Inferior parietal cortex (tissue), 1 donor: ENCODE data around the gene STKLD1.
A peak's percentile ranks its signal among the peaks of the same experiment; 100 is the strongest.

Experiments
- DNase-seq: peaks from one replicate; pipeline ENCODE4 v3.0.0-alpha.2; 2016; ENCODE audit errors: extremely low spot score

Gene STKLD1

DNA sequence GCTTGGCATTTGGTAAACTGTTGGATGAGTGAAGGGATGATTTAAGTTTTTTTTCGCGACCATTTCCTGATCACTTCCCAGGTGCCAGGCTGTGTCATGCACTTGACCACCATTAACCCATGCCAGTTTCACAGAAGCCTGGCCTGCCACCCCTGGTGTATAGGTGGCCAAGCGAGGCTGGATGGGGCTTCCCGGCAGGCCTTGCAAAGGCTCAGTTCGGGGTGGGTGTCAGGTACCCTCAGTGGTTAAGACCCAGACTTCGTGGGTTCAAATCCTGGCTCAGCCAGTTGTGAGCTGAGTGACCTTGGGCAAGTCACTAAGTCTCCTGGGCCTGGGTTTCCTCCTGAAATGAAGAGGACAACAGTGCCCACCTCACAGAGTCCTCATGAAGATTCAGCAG, 30.6 kb upstream of the STKLD1 start:
- no peak for DNase-seq

DNA sequence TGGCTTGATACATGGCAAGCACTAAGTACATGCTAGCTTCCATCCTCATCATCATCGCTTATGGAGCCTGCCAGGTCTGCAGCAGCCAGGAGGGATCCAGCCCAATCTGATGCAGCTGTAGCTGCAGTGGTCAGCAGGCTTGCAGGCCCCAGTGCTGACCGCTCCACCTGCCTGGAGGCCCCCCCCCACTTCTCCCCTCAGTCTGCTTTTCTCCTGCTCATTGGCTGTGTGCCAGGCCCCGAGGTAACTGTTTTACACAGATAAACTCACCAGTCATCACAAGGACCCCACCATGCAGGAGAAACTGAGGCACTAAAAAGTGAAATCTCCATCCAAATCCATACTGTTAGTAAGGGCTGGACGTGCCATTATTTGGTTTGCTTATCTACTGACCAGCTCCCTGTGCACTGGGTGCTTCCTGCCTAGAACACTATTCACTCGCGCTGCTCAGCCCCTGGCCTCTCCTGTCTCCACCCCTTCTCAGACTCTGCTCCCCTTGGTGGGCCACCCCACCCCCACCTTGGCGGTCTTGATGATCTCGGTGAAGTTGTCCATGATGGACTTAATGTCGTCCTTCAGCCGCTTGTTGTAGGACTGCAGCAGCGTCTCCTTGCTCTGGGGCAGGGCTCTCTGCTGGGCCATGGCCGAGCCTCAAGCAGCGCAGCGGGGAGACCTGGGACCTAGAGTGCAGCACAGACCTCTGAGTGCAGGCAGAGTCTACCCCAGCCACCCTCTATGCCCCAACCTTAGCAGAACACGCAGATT, 30.0 kb upstream of the STKLD1 start:
- DNase-seq: no peak

DNA sequence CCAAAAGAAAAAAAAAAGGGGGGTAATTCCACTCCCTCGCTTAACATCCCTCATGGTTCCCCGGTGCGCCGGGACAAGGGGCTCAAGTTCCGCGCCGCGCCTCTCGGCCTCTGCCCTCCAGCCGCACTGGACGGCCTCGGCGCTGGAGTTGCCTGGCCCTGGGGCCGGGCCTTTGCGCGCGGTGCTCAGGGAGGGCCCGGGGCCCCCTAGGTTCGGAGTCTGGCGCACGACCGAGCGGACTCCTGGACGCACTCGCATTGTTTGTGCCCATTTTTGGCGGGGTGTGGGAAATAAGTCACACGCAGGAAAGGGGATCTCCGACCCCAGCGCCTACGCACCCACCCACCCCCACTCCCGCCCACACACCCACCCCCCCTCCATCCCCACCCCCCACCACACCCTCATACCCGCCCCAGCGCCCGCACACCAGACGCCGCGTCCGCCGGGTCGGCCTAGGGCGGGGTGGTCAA, 28.6 kb upstream of the STKLD1 start:
- no peak for DNase-seq

DNA sequence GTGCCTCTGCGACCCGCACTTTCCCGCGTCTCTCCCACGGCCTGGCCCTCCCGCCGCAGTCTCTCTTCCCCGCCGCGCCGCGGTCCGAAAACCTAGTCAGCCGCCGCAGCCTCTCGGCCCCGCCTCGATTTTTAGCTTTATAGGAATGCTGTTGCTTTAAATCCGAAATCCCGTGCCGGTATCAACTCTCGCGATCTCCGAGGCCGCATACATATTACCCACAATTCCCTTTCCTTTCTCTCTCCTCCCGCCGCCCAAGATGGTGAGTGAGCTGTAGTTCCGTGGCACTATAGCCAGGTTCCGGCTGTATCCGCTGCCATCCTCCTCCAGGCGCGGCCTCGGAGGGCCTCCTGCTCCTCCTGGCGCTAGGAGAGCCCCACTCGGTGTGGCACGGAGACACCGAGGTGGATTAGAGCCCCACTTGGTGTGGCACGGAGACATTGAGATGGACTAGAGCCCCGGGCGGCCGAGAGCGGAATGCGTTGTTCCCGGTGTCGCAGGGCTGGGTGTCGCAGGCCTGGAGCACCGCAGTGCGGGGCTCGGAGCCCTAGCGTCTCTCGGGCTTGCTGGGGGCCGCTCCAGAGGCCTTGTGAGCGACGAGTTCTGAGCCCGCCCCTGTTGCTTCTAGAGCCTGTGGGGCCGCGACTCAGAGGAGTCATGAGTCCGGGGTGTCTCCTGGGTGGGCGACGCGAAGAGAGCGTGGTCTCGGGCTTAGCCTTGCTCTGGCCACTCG, 28.0 kb upstream of the STKLD1 start, which contains the start of the genes MED22 and RPL7A:
TSS of gene MED22 (minus strand) at position 147 of the 733 bp plus-strand sequence. CDS start 1,469 bp downstream, outside the sequence.
TSS of gene RPL7A (plus strand) at position 234 of the 733 bp plus-strand sequence. CDS start at position 260, 26 bp downstream.
- peak; percentile 96 for DNase-seq

DNA sequence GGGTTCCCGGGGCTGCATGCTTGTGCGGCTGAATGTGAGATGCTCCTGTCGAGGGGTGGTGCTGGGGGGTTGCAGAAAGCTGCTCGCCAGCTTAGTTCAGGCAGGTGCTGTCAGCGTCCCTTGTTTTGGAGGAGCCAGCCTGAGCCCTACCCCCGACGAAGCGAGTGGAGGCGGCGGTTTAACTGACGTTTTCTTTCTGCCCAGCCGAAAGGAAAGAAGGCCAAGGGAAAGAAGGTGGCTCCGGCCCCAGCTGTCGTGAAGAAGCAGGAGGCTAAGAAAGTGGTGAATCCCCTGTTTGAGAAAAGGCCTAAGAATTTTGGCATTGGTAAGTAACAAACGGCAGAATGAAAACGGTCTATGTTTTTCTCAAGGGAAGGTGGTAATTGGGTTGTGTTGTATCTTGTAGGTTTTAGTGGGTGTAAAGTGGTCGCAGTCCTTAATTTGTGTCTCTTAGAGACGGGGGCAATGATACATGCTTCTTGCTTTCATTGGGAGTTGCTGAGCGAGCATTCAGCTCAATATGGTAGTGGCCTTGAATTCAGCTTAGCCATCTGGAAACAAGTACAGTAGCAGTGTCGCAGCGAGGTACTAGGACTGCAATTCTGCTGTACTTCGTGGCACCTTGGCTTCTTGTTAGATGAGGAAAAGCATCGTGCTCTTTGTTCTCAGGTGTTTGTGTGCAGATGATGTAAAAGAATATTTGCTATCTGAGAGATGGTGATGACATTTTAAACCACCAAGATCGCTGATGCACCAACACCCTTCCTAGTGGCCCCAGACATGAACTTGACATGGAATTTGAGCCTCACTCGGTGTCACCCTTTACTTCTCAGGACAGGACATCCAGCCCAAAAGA, 27.2 kb upstream of the STKLD1 start:
- DNase-seq: no peak

DNA sequence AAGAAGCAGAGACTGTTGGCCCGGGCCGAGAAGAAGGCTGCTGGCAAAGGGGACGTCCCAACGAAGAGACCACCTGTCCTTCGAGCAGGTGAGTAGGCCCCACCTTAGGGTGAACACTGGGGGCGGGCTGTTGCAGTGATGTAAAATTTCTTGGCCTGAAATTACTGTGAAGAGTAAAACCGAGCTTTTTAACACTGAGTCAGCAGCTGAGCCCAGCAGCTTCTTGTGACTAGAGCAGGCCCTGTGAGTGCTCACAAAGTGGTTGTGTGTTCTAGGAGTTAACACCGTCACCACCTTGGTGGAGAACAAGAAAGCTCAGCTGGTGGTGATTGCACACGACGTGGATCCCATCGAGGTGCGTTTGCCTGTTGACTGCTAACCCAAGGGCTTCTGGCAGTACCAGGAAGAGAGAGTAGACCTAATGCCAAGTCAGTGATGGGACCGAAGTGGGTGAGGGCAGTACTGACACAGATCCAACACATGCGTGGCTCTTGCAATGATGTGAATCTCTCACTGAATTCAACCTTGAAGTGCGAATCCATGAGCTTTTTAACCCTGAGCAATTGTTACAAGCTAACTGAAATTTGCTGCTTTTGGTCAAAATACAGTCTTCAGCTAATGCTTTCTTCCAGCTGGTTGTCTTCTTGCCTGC, 26.1 kb upstream of the STKLD1 start:
- no peak for DNase-seq

DNA sequence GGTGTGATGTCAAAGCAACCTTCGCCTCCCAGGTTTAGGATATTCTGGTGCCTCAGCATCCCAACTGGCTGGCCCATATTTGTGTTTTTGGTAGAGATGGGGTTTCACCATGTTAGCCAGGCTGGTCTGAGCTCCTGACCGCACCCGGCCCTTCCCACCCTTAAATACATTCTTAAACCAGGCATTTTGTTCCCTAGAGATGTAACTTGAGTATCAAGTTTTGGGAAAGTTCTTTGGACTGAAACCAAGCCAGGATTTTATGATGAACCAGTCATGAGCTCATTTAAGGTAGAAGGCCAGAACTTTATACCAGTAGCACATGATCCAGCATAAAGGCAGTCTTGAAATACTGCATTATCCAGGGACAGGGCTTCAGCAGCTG, 24.6 kb upstream of the STKLD1 start:
- no peak for DNase-seq

DNA sequence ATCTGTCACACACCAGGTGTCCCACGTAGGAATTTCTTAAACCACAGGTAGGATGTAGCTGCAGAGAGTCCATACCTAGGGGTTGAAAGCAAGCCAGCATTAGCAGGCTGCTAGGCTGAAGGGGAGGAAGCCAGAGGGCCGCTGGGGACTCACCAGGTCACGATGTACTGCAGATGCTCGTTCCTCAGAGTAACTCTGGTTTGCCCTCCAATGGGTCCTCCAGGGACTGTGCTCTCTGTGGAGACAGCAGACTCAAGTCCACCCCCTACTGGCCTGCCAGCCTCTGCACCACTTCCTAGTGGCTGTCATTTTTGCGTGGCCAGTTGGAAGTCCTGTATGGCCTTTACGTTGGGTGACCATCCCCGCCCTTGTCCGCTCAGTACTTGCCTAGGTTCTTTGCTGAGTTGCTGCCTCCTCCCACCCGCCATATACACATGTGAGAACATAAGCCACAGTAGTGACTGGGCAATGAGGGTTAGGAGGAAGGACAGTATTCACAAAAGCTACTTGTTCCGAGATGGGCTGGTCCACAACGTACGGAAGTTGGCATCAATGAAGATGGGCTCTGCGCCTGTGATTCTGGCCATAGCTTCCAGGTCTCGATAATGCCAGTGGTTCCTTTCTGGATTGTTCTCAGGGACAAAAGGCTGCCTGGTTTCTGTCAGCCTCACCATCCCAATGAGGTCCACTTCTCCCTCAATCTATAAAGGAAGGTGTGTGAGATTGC, 24.1 kb upstream of the STKLD1 start:
- no peak for DNase-seq

DNA sequence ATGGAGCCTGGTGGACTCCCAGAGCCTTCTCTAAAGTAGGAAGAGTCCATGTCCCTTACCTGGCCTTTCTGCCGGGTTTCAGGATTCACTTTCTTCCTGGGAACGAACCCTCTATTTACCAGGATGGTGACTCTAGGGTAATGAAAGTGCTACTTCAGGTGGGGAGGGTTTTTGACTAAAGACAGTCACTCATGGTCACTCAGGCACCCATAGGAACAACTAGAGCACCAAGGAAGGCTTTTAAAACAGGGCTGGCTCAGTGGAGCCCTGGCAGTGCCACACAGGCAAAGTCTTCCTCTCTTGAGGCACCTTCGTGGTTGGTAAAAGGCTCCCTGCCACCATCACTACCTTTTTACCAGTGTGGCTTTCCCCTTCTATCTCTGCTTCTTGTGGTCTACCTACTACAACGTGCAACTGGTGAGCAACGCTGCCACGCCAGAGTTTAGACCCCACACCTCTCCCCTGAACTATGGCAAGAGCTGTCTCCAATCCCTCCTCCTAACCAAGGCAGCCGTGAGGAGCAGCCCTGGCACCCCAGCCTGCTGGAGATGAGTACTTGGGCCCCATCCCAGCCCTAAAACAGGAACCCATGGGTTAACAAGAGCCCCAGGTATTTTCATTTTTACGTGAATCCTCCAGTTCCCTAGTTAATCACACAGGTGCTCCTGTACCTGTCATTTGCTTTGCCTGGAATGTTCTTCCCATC, 23.4 kb upstream of the STKLD1 start:
- DNase-seq: no peak

DNA sequence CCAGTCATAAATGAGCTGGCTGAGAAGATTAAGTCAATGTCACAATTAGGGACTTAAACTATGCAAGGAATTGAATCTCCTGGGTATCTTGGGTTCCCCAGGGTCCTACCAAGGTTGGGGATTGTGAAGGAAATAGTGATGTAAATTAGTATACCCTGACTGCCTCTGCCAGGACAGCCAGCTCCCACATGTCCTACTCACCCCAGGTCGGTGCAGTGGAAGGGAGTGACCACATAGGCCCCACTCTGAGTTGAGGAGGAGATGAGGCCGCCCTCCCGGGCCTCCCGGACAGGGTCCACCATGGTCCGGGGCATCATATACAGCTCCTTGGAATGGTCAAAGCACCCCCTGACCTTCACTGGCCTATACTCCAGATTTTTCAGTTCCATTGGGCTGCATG, 22.6 kb upstream of the STKLD1 start:
- no peak for DNase-seq

DNA sequence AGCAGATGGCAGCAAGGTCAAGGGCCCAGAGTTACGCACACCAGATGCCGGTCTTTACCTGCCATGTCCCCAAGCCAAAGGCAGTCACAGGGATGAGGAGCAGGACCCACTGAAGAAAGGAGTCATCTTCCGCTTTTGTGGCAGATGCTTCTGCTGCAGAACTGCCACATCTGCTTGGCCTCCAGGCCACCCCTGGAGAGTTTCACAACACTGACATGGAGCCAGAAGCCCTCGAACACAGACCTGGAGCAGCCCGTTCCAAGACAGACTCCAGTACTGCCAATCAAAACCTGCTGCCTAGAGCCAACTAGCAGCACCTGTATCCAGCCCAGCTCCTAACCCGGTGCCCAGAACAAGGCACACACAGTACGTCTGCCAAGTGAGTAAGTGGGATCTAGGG, 21.4 kb upstream of the STKLD1 start:
- DNase-seq: no peak

DNA sequence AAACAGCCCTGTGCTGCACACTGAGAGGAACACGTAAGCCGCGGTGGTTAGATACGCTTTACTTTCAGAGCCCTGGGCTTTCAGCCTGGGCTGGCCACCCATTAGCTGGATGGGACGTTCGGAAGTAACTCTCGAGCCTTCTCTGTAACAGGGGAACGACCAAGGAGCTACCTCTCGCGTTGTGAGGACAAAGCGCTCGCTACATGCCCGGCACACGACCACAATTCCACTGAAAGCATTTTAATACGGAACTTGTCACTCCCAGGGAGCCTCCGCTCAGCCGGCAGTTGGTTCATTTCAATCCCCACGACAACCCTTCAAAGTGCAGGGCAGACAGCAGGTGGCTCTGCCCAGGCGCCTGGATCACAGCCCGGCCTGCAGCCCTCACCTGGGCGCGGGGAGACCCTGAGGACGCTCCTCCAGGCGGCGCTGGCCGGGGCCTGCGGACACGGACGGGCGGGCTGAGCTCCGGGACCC, 20.2 kb upstream of the STKLD1 start:
- no peak for DNase-seq

DNA sequence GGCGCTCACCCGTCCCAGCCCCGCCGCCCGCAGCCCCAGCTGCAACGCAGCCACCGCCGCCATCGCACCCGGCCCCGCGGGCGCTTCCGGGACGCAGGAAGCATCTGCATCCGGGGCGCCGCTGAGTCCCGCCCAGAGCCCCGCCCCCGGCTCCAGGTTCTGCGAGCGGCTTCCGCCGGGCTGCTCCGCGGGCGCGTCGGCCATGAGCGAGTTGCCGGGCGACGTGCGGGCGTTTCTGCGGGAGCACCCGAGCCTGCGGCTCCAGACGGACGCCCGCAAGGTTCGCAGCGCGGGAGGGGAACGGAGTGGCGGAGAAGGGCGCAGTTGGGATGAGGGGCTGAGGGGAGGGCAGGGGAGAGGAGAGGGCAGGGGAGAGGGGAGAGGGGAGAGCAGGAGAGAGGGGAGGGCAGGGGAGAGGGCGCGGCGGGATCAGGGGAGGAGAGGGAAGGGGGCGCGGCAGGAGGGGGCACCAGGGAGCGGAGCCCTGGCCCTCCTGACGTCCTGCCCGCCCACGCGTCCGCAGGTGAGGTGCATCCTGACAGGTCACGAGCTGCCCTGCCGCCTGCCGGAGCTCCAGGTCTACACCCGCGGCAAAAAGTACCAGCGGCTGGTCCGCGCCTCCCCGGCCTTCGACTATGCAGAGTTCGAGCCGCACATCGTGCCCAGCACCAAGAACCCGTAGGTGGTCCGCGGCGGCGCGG, 19.6 kb upstream of the STKLD1 start, which contains the start of the genes SURF1 and SURF2:
TSS of gene SURF1 (minus strand) at position 97 of the 701 bp plus-strand sequence. CDS start at position 63, 34 bp downstream.
TSS of gene SURF2 (plus strand) at position 160 of the 701 bp plus-strand sequence. CDS start at position 203, 43 bp downstream.
- peak; percentile 78 for DNase-seq

DNA sequence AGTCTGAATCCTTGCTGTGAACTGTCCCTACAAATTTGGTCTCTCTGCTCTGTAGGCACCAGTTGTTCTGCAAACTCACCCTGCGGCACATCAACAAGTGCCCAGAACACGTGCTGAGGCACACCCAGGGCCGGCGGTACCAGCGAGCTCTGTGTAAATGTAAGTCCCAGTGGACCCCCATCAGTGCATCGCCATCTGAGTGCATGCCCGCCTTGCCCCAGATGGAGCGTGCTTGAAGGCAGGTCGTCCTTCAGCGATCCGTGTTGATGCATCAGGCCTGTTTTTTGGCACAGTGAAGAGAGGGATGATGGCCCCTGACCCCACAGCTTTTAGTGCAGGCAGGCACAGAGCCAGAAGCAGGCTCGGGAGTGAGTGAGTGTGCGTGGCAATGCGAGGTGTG, 18.5 kb upstream of the STKLD1 start:
- no peak for DNase-seq

DNA sequence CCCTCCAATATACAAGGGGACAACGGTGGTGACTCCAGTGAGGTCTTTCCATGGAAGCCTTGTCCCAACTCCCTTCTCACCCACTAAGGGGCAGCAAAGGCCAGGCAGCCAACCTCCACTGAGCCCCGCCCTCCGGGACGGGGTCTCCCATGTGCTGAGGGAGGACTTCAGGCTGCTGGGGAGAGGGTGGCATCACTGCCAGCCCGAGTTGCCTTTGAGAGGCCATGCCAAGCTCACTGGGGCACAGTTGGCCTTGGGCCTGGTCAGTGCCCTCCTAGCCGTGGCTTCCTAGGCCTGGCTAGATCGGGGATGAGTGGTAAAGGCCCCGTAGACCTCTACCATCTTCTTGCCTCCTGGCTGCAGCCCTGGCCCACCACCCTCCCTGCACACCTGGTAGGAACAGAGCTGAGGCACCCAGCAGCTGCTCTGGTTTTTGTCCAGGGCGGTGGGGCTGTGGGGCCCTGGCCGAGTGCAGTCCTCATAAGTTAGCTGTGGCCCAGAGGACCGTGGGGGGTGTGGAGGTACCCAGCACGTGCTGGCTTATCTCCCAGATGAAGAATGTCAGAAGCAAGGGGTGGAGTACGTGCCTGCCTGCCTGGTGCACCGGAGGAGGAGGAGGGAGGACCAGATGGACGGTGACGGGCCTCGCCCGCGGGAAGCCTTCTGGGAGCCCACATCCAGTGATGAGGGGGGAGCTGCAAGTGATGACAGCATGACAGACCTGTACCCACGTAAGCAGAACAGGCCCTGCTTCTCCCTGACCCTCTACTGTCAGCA, 16.6 kb upstream of the STKLD1 start:
- DNase-seq: no peak

DNA sequence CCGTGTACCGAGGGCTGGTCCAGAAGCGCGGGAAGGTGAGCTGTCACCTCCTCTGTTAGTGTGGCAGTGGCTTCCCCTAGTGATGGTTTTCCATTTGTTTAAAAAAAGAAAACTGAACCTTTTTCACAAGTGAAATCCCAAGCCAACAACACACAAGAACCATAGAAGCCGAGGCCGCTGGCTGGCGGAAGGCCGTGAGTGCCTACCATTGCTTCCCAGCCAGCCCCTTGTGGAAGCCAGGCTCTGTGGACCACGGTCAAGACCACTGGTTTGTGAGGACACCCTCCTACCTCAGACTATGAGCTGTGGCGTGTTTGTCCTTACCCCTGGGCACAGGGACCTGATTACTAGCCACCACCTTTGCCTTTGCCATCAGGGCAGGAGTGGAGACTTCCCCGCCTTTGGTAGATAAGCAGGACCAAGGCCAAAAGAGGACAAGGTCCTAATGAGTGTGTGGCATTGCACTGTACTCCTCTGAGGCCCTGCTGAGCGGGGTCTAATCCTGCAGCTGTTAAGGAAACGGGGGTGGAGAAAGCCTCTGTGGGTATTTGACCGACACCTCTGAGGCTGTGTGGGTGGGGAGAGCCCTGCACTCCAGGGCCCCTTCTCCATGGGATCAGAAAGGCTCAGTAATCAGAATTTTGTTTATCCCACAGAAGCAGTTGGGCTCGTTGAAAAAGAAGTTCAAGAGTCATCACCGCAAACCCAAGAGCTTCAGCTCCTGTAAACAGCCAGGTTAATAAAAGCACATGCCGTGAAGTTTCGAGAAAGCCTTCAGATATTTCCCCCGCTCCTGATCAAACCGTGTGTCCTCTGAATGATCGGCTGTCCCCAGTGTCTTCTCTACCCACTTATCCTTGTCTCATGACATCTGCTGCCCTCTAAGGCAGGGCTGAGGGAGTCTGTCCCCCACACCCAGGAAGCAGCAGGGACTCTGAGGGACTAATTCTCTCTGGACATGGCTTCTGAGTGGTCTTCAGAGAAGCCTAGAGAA, 15.5 kb upstream of the STKLD1 start:
- no peak for DNase-seq

DNA sequence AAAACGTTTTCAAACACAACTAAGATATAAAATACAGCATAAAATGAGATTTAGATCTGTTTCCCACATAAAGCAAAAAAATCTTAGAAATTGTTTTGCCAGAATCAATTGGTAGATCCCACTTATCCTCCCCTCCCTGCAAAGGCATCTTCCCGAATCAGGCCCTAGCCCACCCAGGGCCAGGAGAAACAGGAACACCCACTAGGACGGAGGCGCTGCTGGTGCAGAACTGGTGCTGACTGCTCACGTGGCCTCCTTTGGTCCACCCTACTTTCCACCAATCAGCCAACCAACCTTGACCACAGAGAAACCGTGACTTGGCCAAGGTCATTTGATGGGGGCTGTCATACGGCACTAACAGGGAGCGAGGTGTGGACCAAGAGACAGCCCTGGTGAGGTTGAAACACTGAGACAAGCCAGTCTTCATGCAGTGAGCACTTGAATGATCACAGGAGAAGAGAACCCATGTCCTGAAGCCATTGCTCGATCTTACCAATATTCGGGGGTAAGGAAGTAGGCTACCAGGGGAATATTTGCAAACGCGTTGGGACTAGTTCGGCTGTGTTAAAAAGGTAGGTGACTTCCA, 14.6 kb upstream of the STKLD1 start:
- DNase-seq: no peak
